ENCODE results near the gene WDFY1.

- no peak for TF ChIP-seq CTCF (IDR thresholded peaks at IDR 0.05)
- no peak for TF ChIP-seq POLR2A (IDR thresholded peaks at IDR 0.05; ENCODE audit: low read depth)
- TF ChIP-seq POLR2AphosphoS5 (IDR thresholded peaks at IDR 0.05), result no peak
- TF ChIP-seq EP300 (IDR thresholded peaks at IDR 0.05), result no peak
These were observed 116.8 kb downstream of the WDFY1 start for GRCh38 chr2:223828314-223828713.

Measured in esophagus muscularis mucosa (tissue), 4 donors.